Measurements from ENCODE around the gene LRRC28.
"Not testable (repeated sequence)": the region's sequence is repeated elsewhere in the genome, so short reads cannot be mapped to it uniquely, and the experiment has no call there.

LRRC28 gene

DNA sequence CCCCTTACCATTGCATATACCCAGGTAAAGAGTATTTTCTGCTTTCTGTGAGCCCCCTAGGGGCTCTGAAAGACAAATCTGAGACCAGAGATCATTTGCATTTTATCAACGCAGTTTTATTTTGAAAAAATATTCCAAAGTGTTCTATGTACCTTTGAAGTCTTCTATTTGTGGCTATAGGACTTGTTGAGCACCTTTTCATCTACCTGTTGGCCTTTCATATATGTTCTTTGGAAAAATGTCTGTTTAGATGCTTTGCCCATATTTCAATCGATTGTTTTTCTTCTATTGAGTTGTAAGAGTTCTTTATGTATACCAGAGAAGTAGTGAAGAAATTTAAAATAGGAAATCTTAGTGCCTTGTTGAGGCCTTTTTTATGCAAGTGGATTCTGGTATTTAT is 94.0 kb downstream of the LRRC28 start:
- DNase-seq: no peak

DNA sequence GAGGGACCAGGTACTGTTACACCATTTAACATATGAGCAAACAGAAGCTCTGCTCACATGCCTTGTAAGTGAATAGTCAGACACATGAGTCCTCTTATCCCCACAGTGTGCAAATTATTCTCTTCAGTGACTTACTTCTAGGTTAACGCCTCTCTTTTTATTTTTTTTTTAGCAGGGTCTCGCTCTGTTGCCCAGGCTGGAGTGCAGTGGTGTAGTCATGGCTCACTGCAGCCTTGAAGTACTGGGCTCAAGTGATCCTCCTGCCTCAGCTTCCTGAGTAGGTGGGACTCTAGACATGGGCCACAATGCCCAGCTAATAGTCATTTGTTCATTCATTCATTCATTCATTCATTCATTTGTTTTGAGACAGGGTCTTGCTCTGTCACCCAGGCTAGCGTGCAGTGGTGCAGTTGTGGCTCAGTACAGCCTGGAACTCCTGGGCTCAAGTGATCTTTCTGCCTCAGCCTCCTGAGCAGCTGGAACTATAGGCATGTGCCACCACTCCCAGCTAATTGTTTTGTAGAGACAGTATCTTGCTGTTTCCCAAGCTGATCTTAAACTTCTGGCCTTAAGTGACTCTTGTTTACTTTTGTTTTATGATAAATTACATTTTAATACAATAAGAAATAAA is 94.7 kb downstream of the LRRC28 start:
- no peak for DNase-seq

DNA sequence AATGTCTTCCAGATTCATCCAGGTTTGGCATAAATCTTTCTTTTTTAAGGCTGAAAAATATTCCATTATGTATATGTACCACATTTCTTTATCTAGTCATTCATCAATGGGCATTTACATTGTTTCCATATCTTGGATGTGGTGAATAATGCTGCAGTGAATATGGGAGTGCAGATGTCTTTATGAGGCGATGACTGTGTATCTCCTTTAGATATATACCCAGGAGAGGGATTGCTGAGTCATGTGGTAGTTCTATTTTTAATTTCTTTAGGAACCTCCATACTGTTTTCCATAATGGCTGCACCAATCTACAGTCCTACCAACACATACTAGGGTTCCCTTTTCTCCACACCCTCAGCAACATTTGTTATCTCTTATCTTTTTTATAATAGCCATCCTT is 96.3 kb downstream of the LRRC28 start:
- no peak for DNase-seq

DNA sequence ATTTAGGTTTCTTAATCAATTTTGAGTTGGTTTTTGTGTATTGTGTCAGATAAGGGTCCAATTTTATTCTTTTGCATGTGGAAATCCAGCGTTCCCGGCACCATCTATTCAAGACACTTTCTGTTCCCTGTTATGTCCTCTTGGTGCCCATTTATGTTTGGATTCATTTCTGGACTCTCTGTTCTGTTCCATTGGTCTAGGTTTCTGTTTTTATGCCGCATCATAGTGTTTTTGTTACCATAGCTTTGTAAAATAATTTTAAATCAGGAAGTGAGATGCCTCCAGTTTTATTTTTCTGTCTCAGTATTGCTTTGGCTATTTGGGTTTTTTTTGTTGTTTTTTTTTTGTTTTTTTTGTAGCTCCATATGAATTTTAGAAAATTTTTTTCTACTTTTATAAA is 97.1 kb downstream of the LRRC28 start:
- DNase-seq: no peak

DNA sequence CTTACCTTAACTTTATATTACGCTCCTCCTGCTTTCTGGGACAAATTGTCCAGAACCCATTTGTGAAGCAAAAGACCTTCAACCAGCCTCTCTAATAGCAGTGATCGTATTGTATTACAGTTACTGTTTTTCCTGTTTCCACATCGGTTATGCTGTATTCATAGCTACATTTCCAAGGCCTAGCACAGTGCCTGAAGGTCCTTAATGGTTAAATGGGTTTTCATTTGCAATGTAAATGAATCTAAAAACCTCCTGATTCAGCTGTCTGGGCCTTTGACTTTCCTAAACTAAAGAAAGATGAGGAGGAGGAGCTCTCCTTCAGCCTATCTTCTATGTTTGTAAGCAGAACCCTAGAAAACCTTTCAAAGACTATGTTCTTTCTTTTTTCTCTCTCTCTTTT is 99.1 kb downstream of the LRRC28 start:
- no peak for DNase-seq

DNA sequence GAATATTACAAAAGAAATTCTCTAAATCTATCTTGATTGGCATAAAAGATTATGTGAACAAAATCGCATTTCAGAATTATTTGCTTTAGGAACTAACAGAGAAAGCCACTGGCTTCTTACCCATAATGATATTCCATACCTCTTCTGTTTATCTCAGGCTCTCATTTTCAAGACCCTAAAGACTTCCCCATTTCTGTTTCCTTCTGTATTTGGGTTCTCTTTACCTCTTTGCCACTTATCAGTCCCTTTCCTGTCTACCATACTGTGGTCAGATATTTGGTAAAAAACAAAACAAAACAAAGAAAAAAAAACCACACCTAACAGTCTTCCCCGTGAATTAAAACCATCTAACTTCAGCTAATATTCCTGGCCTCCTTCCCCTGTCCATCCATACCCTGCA is 108.5 kb downstream of the LRRC28 start:
- no peak for DNase-seq

DNA sequence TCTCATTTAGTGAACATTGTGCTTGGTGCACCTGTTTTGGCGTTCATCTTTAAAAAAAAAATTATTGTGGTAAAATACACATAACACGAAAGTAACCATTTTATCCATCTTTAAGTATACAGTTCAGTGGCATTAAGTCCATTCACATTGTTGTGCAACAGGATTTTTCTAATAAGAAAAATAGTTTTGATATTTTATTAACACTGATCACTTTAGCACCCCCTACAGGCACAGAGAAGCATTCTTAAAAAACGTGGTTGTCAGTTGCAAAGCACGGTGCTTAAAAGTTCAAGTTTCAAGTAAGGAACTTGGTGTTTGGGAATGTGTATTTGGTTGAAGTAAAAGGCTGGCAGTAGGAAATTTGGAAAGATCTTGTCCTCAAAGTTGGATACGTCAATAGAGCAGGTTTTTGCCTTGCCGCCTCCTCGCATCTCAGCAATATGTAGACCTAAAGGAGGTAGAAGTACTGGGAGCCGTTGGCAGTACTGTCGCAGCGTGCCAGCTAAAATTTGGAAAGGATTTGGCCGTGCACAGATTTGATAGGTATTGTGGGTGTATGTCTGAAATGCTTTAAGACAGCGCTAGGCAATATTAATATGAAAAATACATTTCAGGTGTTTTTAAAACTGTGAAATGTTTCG is 110.4 kb downstream of the LRRC28 start:
- no peak for DNase-seq

DNA sequence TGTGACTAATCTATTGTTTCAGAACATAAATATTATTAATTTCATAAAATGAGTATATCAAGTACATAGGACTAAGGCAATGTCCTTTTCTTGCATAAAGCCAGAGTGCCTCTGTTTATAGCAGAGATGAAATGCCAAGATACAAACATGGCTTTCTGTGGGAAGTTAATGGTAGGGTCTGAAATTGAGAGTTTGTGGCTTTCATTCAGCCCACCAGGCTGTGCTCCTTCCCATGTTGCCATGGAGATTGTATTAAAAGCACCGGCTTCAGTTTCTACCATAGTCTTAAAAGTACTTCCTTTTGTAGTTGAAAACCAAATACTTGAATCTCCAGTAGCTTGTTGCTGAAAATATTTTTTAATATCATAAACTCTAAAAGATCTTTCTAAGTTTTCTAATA is 114.0 kb downstream of the LRRC28 start:
- no peak for DNase-seq

DNA sequence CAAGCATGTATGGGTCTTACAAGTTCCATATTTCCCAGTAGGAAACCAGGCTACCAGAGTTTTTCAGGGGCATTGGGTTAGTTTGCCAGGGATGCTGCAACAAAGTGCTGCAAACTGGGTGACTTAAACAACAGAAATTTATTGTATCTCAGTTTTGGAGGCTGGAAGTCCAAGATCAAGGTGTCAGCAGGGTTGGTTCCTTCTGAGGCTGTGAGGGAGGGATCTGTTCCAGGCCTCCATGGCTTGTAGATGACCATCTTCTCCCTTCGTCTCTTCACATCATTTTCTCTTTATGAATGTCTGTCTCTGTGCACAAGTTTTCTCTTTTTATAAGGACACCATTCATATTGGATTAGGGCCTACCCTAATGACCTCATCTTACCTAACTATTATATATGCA is 114.7 kb downstream of the LRRC28 start:
- no peak for DNase-seq

DNA sequence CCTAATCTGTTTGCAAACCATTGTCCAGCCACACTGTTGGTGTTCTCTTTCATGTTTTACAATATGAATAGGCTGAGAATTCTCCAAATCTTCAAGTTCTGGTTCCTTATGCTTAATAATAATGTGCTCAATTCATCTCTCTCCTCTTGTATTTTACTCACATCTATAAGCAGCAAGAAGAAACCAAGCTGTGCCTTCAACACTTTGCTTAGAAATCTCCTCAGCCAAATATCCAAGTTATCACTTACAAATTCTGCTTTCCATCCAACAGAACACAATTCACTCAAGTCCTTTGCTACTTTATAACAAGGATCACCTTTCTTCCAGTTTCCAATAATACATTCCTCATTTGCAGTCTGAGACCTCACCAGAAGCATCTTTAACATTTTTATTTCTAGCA is 117.5 kb downstream of the LRRC28 start:
- DNase-seq: no peak

DNA sequence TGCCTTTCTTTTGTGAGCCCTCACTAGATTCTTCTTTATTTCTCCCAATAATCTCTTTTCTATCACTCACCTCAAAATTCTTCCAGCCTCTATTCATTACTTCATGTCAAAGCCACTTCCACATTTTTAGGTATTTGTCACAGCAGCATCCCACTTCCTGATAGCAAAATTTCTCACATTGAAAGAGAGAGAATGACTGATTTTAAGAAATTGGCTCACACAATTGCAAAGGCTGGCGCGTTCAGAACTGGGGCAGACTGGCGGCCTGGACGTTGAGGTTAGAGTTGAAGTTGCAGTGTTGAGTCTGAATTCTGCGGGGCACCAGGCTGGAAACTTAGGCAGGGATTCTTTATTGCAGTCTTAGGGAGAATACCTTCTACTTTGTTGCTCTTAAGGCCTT is 117.9 kb downstream of the LRRC28 start:
- DNase-seq: no peak

DNA sequence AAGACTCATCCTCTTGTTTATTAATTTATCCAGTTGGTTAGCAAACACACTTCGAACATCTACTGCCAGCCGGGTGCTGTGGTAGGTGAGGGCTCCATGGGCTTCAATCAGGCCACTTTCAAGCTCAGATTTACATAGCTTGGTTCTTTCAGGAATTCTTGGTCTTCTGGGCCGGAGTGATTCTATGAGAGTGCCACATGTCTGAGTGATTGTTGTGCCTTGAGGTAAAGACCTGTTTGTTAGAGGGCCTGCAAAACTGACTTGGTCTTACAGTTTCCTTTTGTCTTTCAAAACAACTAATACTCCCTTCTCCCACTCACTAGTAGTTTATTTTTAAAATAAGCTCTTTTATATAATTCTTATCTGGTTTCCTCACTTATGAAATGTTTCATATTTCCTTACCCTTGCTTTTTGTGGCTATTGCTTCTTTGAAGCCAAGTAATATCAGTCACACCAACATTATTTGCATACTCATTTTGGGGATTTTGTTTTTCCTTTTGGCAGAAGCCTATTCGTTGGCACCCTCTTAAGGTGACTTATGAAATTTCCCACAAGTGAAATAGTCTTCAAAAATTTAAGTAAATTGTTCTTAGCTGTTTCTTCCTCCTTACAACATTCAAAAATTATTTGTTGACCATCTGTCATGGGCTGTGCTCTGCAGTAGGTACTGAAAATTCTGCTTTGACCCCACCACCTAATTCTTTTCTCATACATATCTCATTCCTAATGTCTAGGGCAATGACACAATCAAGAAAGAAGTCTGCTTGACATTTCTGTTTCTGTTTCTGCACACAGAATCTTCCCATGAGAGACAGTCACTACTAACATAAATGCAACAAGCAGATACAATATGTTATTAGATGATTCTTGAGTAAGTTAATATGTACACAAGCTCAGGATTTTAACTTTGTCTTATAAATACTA is 120.2 kb downstream of the LRRC28 start:
- DNase-seq: no peak

DNA sequence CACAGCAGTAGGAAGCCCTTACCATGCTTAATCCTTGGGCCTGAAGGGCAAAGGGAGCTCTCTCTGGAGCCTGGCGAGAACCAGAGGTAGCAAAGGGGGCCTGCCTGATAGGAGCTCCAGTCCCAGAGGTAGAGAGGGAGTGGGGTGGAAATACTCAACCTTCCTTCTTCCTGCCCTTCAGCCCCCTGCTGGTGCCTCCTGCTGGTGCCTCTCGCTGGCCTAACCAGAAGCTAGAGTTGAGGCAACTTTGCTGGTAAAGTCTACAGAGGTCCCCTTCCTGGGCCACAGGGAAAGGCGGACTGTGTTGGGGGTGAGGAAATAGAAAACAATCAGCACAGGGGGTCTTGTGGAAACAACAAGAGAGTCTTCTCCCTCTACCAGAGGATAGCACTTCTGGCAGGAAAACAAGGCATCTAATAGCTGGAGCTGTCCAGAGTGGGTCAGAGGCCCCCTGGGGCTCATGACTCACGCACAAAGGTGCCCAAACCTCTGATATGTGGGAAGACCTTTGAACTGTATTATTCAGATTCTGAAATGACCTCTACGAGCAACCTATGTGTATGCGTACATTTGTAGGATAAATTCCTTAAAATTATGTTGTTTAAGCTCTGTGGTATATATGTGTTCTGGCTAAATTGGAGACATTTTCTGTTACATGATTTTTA is 133.9 kb downstream of the LRRC28 start:
- no peak for DNase-seq

DNA sequence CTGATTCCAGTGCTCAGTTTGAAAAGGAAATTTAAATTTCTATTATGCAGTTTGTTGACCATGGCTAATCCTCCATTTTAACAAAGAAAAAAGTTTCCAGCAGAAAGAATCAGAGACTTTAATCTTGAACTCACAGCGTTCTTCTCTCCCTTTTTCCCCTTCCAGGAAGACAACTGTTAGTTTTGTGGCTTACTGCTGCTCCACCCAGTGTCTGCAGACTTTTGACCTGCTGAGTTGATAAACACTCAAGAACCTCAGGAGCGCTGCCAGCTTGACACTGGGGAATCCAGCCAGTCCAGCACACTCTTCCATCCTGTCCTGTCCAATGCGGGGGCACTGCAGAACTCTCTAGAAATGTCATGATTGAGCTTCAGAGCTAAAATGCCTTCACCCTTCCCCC is 134.6 kb downstream of the LRRC28 start:
- DNase-seq: no peak

DNA sequence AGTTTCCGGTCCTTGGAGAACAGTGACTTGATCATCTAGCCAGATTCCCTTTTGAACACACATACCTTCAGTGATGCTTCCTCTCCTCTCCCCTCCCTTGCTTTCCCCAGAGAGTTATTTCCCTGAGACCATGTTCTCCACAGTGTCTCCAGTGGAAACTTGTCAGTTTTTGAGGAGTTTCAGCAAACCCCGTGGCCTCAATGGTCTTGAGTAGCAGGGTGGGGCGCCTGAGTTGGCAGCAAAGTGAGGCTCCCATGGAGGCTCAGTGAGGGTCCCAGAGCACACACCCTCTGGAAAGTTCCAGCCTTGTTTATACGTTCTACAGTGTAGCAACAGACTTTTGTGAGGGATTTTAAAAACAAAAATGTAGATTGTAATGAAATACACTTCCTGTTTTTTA is 135.1 kb downstream of the LRRC28 start:
- DNase-seq: no peak

DNA sequence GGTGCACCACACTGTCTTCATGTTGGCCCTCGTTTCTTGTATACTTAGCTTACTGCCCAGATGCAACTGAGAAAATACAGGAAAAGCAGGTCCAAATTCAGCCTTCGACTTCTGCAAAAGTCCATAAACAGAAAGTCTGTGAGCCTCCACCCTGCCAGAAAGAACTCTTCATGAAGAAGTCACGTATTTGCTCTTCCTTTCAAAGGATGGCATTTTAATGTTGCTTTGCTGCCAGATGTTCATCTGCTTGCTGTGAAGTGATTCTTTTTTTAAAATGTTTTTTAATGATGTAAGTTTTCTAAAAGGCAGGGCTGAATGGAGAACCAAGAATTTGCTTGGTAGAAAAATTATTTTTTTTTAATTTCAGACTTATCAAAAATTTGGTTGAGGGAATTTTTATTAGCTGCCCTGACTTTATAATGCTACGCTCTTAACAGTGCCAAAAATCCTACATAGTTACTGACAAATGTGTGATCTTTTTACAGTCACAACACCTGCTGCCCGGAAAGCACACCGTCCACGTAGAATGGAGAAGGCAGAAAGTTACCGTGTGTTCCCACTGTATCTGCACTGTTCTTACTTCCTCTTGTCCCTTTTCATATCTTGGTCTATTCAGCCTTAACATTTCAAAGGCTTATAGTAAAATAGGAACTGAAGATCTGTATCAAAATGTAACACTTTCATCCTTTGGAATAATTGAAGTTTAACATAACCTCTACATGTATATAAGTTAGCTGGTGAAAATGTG is 136.3 kb downstream of the LRRC28 start:
- DNase-seq: no peak

DNA sequence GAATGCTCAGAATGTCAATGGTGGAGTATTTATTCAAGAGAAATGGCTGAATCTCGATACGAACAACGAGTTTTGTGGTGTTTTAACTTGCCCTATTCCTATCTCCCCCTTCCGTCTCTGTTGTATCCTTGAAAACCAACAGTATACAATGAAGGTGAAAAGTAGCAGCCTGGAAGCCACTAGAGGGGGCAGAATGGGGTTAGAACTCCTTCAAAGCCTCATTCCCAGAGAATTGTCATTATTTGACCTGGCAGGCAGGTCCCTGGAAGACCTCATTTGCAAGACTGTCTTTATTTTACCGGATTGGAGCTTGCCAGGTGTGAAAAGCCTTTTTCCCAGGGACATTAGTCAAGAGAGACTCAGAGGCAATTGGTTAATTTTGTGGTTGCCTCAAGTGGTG is 139.4 kb downstream of the LRRC28 start:
- no peak for DNase-seq

DNA sequence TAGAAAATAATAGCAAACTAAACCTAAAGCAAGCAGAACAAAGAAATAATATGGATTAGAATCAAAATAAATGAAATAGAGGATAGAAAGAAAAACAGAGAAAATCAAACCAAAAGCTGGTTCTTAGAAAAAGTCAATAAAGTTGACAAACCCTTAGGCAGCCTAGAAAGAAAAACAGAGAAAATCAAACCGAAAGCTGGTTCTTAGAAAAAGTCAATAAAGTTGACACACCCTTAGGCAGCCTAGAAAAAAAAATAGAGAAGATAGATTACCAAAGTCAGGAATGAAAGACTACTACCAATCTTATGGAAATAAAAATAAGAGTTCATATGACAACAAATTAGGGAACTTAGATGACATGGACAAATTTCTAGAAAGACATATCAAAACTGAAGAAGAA is 142.4 kb downstream of the LRRC28 start:
- no peak for DNase-seq

DNA sequence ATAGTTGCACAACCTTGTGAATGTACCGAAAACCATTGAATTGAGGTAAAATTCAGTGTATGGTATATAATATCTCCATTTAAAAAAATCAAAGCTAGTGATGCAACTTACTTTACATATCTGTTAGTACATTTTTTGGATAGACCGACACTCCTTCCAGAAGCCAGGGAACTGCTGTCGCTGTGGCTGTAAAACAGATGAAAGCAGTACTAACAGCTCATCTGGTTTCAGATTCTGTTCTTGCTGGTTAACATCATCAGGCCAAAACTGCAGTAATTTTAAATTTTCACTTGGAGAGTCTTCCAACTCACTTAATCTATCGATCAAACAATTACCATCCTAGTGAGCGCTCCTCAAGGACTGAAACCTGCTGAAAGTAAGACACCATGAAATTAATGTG is 145.1 kb downstream of the LRRC28 start:
- DNase-seq: no peak

DNA sequence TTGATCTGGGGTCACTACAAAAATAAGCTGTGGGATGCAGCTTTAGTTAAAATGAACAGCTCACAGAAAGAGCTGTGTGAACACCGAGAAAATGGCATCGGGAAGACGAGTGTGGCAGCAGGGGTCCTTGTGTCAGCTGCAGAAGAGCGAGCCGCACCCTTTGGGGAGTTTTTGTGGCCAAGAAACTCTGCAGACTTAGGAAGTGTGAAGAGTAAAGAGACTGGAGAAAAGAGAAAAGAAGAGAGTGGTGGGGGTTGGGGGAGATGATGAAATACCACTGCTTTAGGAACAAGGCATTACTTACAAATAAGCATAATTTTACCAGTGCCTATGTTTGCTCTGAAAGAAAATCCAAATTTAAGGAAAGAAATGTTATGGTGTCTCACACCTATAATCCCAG is 147.8 kb downstream of the LRRC28 start:
- DNase-seq: no peak

DNA sequence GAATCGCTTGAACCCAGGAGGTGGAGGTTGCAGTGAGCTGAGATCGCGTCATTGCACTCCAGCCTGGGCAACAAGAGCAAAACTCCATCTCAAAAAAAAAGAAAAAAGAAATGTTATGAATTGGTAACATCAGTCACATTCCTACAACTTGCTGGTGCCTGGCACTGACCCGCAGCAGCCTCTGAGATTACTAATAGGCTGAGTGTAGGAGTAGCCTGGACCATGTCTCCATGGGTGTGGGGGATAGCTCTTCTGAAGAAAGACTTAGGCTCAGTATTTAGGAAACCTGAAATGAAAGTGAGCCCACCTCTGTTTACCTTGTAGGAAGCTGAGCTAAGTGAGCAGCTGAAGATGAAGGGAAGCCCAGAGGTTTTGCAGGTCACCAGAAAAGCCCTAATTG is 148.3 kb downstream of the LRRC28 start:
- no peak for DNase-seq

DNA sequence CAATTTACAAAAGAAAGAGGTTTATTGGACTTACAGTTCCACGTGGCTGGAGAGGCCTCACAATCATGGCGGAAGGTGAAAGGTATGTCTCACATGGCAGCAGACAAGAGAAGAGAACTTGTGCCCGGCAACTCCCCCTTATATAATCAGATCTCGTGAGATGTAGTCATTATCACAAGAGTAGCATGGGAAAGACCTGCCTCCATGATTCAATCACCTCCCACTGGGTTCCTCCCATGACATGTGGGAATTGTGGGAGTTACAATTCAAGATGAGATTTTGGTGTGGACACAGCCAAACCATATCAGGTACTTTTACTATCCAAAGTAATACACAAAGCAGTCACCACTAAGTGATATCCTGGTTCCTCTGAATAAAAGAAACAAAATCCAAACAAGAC is 149.9 kb downstream of the LRRC28 start:
- DNase-seq: not testable (repeated sequence)
